Stimulated activated CD8-positive, alpha-beta memory T cell treated with anti-CD3 and anti-CD28 coated beads, Interleukin-12 subunit alpha, Interleukin-12 subunit beta, amount 100 ng/mL, for 1 hour (primary cell): ENCODE measurements around the gene RAD9A.
A peak's percentile ranks its signal among the peaks of the same experiment; 100 is the strongest.

ENCODE experiments used
- DNase-seq: peaks from one replicate; pipeline ENCODE4 v3.0.0-alpha.2; 2020; ENCODE audit warnings: low read depth

The RAD9A gene

DNA sequence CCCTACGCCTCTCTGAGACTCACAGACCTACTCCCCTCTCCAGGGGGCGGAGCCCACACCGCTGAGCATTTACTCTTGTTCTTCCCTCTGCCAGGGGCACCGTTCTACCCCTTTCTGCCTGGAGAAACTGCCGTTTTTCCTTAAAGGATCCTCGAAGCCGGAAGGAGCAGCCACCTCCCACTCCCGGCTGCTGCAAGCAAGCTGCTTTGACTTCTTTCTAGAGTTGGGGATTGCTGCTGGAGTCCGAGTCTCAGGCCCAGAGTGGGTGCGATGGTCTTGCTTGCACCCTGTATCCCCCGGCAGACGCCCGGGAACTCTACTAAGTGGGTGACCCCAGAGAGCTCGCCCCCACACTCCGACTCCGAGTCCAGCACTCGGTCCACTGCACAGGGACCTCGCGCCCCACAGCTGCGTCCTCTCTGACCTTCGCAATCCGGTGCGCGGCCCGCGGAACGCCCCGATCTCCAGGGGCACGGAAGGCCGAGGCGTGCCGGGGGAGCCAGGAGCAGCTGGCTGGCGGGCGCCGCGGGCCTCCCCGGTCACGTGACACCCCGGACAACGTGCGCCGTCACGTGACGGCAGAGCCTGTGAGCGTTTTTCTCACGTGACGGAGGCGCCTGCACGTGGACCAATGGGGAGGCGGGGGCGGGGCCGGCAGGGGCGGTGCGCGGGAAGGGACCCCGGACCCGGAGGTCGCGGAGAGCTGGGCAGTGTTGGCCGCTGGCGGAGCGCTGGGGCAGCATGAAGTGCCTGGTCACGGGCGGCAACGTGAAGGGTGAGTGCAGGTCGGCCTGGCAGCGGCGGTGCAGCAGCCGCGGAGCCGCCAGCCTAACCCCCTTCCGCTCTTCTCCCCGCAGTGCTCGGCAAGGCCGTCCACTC is at the start of gene RAD9A:
Gene RAD9A, plus strand, starts transcription at position 683 of the 879 bp plus-strand sequence. Its CDS starts 59 bp downstream, at position 742.
- DNase-seq = peak; percentile 86

DNA sequence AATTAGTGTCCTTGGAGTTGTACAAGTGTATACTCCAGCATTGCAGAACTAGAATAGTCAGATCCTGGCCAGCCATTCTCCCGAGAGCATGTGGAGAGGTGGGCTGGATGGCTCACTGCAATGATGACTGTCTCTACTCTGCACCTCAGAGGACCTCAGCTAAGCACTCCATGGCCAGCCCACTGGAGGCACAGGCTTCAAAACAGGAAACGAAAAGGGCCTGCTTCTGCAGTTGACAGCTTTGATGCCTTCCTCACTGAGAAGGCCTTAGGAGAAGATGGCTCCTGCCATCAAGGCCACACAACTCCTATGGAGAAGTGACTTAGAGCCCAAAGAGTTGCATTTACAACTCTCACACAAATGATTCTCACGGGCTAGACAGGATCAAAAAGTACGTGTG is 47.5 kb upstream of the RAD9A start:
- no peak for DNase-seq

DNA sequence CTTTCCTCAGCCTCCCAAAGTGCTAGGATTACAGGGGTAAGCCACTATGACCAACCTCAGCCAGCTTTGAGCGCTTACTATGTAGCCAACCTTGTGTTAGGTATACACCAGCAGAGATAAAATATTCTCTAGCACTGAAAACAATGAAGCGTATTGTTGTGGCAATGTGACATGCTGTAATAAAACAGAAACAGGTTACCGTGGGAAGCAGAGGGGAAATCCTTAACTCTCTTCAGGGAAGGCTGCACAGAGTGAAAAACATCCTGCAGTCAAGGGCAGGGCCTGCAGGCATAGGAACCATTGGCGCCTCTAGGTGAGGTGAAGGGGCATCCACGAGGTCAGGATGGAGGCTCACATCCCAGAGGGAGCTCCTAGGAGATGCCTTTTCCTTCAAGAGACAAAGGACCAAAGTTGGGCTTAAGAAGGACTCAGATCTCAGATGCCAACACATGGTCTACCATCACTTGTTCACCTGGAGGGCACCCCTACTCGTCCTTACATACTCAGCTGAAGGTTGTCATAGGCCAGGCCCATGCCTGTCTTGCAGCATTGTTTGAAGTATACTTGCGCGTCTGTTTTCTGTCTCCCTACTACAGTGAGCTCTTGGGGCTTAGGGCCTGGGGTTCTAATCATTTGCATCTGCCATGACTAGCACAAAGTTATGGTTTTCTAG is 46.4 kb upstream of the RAD9A start:
- DNase-seq = no peak

DNA sequence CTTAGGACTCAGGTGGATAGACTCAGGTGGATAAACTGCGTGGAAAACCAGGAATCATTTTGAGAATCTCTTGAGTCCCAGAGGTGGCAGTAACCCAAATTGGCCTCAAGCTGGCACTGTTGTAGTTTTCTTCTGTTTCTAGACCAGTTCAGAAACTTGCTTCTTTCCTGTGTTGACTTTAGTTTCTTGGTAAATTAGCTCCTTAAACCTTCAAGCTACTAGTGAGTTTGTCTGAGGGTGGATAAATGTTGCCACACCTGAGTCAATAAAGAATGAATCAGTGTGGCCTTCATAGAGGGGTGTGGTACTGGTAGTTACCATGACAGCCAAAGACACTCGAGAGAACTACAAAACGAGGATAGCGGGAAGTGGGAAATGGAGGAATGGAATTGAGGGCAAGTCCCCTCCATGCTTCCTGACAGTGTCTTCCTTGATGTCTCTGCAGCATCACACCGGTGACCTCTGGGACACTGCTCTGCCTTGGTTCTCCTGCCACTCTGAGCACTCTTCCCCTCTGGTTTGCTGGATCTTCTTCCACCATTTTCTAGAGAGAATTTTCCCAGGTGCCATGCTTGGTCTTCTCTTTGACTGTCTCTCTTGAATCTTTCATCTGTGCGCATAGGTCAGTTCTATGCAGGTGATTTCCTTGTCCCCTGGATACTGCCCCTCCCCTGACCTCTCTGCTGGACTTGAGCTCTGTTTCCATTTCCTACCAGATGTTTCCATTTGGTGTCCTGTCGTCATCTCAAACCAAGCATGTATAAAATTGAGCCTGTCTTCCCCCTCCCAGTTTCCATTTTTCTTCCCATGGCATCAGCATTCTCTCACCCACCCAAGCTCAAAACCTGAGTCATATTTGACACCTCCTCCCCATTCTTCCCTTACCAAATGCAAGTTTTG is 45.6 kb upstream of the RAD9A start:
- no peak for DNase-seq

DNA sequence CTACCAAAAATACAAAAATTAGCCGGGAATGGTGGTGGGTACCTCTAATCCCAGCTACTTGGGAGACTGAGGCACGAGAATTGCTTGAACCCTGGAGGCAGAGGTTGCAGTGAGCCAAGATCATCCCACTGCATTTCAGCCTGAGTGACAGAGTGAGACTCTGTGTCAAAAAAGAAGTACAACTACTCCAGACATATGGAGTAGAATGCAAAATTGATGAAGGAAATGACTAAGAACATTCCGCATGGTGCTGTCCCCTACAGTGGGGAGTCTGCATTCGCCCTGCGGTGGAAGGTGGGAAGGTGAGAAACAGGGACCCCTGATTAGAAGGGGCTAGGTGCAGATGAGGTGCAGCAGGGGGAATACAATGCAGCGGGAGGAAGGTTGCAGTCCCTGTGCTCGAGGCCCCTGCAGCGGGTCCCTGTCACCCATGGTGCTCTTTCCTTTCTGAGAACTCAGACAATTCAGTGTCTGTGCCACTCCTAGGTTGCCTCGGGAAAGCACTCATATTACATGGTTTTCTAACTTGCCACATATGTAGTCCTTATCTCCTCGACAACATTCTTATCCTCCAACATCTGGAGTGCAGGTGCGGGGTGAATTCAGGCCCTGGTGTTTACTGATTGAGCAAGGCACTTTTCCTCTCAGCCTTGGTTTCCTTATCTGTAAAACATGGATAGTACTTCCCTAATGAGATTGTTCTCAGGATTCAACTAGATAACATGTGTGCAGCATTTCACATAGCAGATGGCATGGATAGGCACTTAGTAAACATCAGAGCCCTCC is 43.6 kb upstream of the RAD9A start:
- DNase-seq = no peak

- no peak for DNase-seq
These were observed 42.8 kb upstream of the RAD9A start for GRCh38 chr11:67349036-67349435.

DNA sequence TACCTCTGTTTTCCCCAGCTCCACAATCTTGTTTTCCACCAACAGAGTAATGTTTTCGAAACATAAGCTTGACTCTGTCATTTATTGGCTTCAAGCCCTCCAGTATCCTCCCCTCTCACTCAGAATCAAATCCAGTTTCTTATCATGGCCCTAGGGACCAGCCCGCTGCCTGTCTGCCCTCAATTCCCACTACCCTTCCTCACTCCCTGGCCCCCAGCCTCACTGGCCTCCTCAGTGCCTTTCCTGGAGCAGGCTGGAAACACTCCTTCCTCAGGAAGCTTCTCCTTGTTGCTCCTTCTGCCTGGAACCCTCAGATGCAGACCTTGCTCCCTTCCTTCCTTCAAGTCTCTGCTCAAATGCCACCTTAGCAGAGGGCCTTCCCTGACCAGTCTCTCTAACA is 42.3 kb upstream of the RAD9A start:
- DNase-seq = no peak

DNA sequence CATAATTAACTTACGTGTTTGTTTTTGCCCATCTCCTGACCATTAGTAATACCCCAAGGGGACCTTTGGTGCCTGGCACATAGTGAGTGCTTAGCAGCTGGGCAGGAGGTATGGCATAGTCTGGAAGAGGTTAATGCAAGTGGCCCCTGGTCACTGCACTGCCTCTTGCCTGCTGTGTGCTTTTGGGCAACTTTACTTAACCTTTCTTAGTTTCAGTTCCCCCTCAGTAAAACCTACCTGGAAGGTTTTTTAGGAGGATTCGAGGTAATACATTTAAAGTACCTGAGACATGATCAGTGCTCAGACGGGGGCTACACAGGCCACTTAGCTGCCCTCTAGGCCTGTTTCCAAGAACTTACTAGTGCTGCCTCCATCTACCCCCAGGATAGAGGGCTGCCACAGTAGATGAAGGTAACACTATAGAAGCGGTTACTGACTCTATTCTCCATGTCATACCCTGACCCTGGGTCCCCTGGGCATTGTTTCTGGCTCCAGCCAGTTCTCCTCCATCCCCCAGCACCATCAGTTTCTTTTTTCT is 41.8 kb upstream of the RAD9A start:
- no peak for DNase-seq

- peak; percentile 51 for DNase-seq
These were observed 40.3 kb upstream of the RAD9A start for GRCh38 chr11:67351275-67352005.

DNA sequence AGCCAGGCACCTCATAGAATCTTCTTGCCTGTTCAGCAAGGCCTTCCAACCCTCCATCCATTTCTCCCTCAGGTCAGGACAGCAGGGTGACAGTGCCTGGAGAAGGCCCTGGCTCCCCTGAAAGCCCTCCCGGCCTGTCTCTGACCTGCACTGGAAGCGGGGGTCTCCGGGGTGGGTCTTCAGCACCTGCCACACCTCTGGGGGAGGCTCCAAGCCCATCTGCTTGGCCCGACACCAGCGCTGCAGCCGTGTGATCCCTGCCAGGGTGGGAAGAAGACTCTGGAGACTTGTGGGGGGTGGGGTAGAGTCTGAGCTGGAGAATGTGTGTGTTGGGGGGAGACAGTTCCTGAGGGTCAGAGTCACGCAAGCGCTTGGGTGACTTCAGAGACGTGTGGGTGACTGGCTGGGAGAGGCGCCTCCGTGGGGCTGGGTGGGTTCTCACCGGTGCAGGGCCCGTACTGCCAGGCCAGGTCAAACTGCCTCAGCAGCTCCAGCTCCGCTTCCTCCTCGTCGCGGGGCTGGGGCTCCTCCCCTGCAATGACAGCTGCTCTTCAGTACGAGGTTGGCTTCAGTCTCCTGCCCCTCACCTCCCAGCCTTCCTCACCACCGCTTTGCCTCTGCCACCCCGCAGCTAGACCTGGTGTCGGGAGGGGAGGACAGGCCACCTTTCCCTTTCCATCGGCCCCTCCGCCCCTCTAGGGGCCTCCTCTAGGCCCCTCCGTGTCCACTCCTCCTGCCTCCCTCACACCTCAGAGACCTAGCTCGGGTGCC is 39.1 kb upstream of the RAD9A start:
- DNase-seq = no peak

DNA sequence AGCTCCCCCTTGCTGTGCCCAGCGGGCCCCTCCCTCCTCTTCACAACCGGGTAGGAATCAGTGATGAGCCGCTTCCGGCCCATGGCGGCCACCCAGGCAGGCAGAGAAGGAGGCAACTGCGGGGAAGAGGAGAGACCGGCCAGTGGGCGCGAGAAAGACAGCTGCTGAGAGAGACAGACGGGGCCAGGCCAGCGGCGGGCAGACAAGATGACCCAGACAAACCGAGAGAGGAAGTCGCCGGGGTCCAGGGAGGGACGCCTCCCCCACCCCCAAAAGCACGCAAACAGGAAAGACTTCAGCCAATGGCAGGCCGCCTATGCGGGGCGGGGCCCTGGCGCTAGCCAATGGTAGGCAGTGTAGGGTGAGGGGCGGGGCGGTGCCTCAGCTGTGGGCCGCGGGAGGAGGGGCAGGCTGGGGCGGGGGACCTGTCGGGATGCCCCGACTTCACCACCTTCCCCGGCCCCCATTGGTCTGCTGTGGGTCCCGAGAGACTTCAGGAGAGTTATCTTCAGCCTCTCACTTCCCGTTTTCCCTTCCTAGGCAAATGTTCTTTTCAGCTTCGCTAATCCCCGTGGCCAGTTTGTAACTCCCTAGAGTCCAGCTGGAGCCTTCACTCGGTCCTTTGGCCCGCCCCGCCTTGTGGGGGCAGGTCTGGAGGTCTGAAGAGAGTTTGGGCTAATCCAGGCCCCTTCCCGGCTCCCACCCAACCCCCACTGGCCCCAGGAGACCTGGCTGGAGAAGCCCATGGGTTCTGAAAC is 38.3 kb upstream of the RAD9A start, which contains the start of gene POLD4:
Gene POLD4, minus strand, starts transcription at position 230 of the 758 bp plus-strand sequence. Its CDS starts 147 bp downstream, at position 83.
- DNase-seq = peak; percentile 94

DNA sequence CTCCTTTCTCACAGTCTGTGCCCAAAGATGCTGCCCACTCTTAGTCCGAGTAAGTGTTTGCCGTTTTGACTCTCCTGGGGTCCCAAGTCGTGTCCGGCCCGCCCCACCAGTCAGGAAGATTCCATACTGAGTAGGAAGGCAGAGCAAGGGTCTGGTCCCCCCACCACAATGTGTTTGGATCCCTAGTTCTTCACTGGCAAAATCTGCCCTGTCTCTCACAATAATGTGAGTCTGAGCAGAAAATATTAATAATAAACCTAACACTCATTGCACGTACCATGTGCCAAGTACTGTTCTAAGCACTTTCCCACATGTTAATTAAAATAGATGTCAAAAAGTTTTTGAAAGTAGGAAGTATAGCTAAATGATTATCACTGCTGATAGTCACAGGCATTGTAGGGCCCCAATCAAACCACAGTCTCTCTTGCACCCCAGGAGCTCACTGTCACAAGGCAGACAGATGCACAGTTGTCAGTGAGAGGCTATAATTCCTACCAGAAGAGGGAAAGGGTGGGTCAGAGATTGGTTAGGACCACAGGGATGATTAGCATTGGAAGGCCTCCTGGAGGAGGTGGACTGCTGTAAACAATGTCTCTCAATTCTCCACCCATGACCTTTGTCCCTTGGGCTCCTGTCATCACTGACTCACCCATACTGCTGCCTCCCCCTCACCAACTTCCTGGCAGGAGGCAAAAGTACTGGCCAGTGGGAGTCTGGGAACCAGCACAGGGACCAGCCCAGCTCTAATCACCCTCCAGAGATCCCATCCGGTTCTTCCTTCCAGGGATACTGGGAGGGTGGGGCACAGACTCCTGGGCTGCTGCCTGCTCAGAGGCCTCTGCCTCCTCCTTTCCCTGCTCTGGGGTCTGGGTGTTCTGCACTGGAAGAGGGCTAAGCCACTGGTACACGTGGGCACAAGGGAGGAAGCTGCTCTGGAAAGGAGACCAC is 37.4 kb upstream of the RAD9A start:
- no peak for DNase-seq

- DNase-seq = no peak
These were observed 36.6 kb upstream of the RAD9A start for GRCh38 chr11:67355023-67355793.

DNA sequence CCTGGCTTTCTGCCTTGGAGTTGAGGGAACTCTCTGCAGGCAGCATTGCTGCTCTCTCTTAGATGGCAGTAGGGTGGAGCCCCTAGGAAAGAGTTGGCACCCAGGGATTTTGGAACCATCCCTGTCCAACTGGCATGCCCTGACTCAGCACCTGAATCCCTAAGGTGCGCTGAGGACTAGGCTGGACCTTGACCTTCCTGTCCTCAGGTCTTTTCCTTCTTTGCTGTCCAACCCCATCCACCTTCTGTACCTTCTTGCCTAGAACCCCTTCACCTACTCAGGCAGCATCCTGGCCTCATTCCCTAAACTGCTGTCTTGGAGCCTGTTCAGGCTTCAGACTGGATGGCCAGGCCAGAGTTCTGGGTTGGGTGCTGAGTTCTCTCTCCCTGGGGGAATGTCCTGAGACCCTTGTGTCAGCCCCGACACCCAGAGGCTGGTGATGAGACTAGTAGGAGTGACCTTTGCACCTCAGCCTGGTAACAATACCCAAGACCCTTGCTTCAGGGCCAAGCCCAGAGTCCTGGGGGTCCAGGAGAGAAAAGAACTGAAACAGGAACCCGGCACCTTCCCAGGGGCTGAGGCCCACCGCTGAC is 35.9 kb upstream of the RAD9A start:
- DNase-seq = no peak

GRCh38 chr11:67356387-67356863 is 35.4 kb upstream of the RAD9A start:
- DNase-seq = no peak

- DNase-seq = peak; percentile 52
These were observed 34.8 kb upstream of the RAD9A start for GRCh38 chr11:67356864-67357561.
